ENCODE results near the gene ORAI2. TPM values are rescaled to one million over a fixed set of nuclear protein-coding genes. Genes with fewer than 3 reads are reported as not detected.

Gene ORAI2
- polyA plus RNA-seq (ENCODE audit: low read depth in 6 of 6) = 100 to 1,000 TPM; 236 to 340 (median 260) TPM

DNA sequence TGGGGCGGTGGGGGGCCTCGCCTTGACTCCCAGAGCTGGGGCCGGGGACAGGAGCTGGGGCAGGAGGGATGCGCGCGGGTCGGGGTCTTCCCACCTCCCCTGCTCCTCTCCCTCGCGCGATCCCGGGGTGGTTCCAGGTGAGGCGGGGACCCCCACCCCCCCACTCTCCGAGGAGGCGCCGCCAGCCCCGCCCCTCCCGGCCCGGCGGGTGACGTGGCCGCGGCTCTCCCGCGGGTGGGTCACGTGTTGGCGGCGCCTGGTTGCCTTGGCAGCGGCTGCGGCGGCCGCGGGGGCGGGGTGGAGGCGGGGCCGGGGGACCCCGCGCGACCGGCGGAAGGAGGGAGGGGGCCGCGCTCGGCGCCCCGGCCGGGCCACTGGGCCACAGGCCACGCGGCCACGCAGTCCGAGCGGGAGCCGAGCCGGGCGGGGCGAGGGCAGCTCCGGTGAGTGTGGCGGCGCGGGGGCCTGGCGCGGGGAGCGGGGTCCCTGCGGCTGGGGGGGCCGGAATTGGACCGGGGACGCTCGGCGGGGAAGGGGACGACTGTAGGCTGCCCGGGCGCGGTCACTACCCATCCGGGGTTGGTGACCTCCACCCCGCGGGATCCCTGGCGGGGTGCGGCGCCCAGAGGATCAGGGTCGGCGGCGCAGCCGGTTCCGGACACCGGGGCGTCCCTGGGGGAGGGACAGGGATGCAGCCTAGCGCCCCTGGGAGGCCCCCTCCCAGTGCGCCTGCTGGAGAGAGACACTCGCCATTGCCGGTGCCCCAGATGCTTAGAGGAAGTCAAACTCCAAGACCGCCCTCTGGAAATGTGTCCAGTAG lies at the start of gene ORAI2:
ORAI2 (plus strand) TSS at position 357 of the 820 bp plus-strand sequence. CDS start 5,382 bp downstream, outside the sequence.
- peaks cover 0 to 4% (median 0%) of the 10 kb centered on the region in 7 donors for H3K9me3 Mint-ChIP-seq
- H3K27ac Mint-ChIP-seq = peak within 1 kb of the TSS; percentile 95 to 100 (median 99)
- DNase-seq = peak; percentile 88
- peak within 1 kb of the TSS; percentile 88 to 99 (median 96) for H3K4me3 Mint-ChIP-seq
- peak; percentile 63 to 71 for ATAC-seq (ENCODE audit: low read depth in 2 of 2)
- H3K4me1 Mint-ChIP-seq = peaks cover 41 to 78% (median 62%) of the 10 kb centered on the region in 3 donors
- no peaks in the 10 kb centered on the region for H3K27me3 Mint-ChIP-seq
- H3K36me3 Mint-ChIP-seq = peaks cover 0 to 7% of the 10 kb centered on the region in 2 donors

DNA sequence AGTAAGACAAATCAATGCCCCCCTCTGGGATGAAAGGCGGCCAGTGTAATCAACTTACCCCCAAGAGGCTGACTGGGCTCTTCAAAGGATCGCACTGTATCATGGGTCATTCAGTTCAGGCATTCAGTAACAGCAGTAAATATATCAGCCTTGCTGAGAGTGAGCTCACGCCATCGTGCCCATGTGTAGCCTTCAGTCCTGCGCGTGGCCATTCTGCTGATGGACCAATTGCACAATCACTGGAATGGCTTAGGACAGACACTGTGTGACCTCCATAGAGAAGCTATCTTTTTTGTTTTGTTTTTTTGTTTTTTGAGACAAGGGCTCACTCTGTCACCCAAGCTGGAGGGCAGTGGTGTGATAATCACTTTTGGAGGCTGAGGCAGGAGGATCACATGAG lies 46.3 kb upstream of the ORAI2 start:
- H3K36me3 Mint-ChIP-seq = no peaks in the 10 kb centered on the region
- ATAC-seq (ENCODE audit: low read depth in 2 of 2) = no peak
- no peak overlapping the region for H3K27ac Mint-ChIP-seq
- H3K4me3 Mint-ChIP-seq = no peak overlapping the region
- no peak for DNase-seq
- H3K9me3 Mint-ChIP-seq = no peaks in the 10 kb centered on the region
- peaks cover 0 to 8% (median 6%) of the 10 kb centered on the region in 3 donors for H3K4me1 Mint-ChIP-seq
- no peaks in the 10 kb centered on the region for H3K27me3 Mint-ChIP-seq

DNA sequence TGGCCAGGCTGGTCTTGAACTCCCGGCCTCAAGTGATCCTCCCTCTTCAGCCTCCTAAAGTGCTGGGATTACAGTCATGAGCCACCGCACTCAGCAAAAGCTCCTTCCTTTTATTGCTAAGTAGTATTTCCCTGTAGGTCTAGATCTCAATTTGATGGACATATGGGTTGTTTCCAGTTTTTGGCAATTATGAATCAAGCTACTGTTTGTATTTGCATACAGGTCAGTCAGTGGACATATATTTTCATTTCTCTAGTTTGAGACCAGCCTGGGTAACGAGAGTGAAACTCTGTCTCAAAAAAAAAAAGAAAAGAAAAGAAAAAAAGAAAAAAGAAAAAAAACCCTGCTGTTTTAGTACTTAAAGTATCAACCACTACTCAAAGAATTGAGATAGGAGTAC lies 43.6 kb upstream of the ORAI2 start:
- DNase-seq = no peak
- H3K27me3 Mint-ChIP-seq = no peaks in the 10 kb centered on the region
- no peak overlapping the region for H3K4me3 Mint-ChIP-seq
- no peak for ATAC-seq (ENCODE audit: low read depth in 2 of 2)
- H3K9me3 Mint-ChIP-seq = no peaks in the 10 kb centered on the region
- H3K4me1 Mint-ChIP-seq = peaks cover 0 to 9% (median 9%) of the 10 kb centered on the region in 3 donors
- no peaks in the 10 kb centered on the region for H3K36me3 Mint-ChIP-seq
- peak overlapping the region in 2 of 6 donors; percentile 61 to 65 for H3K27ac Mint-ChIP-seq

DNA sequence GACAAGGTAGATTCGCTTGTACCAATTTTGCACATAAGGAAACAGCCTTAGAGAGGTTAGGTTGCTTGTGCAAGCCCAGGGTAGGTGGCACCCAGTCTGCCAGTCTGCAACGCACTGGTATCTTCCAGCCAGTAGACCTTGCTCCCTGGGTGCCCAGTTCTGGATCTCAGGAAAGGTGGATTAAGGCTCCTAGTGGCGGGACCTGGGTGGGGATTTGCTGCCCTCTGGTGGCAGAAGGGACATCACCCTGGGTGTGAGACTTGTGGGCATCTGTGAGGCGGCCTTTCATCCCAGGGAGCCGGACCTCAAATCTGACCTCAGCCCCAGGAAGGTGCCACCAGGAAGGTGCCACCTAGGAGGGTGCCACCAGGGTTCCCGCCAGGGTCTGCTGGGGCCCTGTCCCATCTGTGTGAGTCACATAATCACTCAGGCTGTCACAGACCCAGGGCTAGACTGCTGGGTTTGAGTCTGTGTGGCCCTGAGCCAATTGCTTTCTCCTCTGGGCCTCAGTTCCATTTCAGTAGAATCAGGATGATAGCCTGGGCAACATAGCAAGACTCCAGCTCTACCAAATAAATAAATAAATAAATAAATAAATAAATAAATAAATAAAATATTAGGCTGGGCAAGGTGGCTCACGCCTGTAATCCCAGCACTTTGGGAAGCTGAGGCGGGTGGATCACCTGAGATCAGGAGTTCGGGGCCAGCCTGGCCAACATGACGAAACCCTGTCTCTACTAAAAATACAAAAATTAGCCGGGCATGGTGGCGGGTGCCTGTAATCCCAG lies 42.5 kb upstream of the ORAI2 start:
- Mint-ChIP-seq H3K4me1 (peaks cover 3 to 19% (median 14%) of the 10 kb centered on the region in 3 donors), H3K36me3 (no peaks in the 10 kb centered on the region), H3K27me3 (no peaks in the 10 kb centered on the region), H3K4me3 (no peak overlapping the region), H3K9me3 (no peaks in the 10 kb centered on the region), H3K27ac (peak overlapping the region in 2 of 6 donors; percentile 18 to 42)
- ATAC-seq (ENCODE audit: low read depth in 2 of 2) (peak; percentile 64 to 76), DNase-seq (peak; percentile 65)

DNA sequence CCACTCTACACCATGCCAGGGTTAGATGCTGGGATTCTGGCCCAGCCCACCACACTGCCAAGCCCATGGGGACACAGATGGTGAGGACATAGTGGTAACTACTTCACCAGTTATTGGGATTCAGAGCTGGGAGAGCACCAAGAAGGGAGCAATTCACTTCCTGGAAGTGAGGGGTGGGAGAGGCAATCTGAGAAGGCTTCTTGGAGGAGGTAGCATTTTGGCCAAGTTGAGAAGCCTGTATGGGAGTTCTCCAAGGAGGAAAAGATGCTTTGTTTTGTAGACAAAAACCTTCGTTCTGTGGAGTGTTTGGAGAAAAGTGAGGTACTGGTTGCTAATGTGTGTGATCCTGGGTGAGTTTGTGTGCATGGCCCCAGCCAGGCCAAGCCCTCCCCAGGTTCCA lies 41.0 kb upstream of the ORAI2 start:
- H3K9me3 Mint-ChIP-seq = no peaks in the 10 kb centered on the region
- peak overlapping the region in 2 of 6 donors; percentile 90 to 93 for H3K27ac Mint-ChIP-seq
- no peaks in the 10 kb centered on the region for H3K36me3 Mint-ChIP-seq
- no peak for DNase-seq
- no peak for ATAC-seq (ENCODE audit: low read depth in 2 of 2)
- H3K27me3 Mint-ChIP-seq = no peaks in the 10 kb centered on the region
- peak overlapping the region in 1 of 8 donors; percentile 9 for H3K4me3 Mint-ChIP-seq
- H3K4me1 Mint-ChIP-seq = peaks cover 8 to 34% (median 27%) of the 10 kb centered on the region in 3 donors

DNA sequence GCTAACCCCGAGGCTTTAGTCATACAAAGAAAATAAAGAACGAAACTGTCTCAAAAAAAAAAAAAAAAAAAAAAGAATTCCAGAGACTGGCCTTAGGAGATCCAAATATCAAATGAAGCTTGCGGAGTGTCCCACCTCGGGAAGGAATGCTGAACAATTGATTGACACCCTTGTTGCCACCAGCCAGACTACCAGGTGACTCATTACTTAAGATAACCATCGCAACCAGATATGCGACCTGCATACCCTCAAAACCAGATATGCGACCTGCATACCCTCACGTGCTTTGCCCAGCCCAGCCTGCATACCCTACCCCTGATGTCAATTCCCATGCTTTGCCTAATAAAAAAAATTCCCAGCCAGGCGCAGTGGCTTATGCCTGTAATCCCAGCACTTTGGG lies 39.9 kb upstream of the ORAI2 start:
- H3K27ac Mint-ChIP-seq = peak overlapping the region in 1 of 6 donors; percentile 62
- H3K4me1 Mint-ChIP-seq = peaks cover 11 to 36% (median 31%) of the 10 kb centered on the region in 3 donors
- H3K9me3 Mint-ChIP-seq = no peaks in the 10 kb centered on the region
- H3K36me3 Mint-ChIP-seq = no peaks in the 10 kb centered on the region
- ATAC-seq (ENCODE audit: low read depth in 2 of 2) = no peak
- H3K27me3 Mint-ChIP-seq = no peaks in the 10 kb centered on the region
- H3K4me3 Mint-ChIP-seq = no peak overlapping the region
- DNase-seq = no peak

DNA sequence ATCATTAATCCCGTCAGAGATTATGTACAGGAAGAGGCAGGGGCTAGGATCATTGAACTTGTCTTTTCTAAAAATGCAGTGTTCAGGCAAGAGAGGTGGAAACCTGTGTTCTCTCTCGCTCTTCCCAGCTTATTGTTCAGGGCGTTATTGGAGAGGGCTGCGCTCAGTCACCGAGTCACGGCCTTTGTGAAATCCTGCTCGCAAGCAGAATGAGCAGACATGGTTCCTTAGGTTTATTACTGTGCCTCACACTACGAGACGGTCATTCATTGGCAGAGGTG lies 37.8 kb upstream of the ORAI2 start:
- H3K36me3 Mint-ChIP-seq = peaks cover 0 to 4% of the 10 kb centered on the region in 2 donors
- H3K27me3 Mint-ChIP-seq = no peaks in the 10 kb centered on the region
- H3K27ac Mint-ChIP-seq = peak overlapping the region; percentile 97 to 99 (median 99)
- no peaks in the 10 kb centered on the region for H3K9me3 Mint-ChIP-seq
- peaks cover 13 to 33% (median 27%) of the 10 kb centered on the region in 3 donors for H3K4me1 Mint-ChIP-seq
- ATAC-seq (ENCODE audit: low read depth in 2 of 2) = no peak
- peak overlapping the region; percentile 88 to 99 (median 97) for H3K4me3 Mint-ChIP-seq
- no peak for DNase-seq

DNA sequence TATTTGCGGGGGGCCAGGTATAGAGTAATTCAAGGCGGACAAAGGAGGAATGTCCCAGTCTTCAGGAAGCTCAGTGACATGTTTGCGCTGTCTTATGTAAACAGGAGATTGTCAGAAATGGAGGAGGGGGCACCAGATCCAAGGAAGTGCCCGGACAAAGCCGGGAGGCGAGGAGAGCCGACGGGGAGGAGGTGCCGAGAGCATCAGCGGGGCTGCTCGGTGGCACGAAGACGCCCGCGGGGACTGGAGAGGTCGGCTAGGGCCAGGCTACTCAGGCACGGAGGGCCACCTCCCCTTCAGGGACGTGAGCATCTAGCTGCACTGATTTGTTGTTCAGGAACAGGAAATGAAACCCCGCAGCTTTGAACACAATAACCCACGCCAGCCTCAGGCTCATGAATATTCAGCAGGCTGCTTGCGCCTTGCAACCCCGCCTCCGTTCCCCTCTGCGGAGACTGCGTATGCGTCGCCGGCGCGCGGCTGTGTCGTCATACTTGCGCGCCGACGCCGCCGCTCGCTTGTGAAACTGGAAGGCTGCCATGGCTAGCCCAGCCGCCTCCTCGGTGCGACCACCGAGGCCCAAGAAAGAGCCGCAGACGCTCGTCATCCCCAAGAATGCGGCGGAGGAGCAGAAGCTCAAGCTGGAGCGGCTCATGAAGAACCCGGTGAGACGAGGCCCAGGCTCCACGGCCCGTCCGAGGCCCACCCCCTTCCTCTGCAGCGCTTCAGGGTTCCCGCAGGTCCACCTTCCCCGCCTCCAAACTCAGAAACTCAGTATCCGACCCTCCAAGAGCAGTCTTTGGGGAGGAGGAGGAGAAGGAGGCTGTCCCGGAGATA lies 37.3 kb upstream of the ORAI2 start, which contains the start of gene PRKRIP1:
PRKRIP1 (plus strand) TSS at position 491 of the 837 bp plus-strand sequence; CDS start at position 540, 49 bp downstream.
- DNase-seq = peak; percentile 93
- peaks cover 0 to 7% of the 10 kb centered on the region in 2 donors for H3K36me3 Mint-ChIP-seq
- peaks cover 13 to 33% (median 27%) of the 10 kb centered on the region in 3 donors for H3K4me1 Mint-ChIP-seq
- H3K9me3 Mint-ChIP-seq = no peaks in the 10 kb centered on the region
- peak within 1 kb of the TSS; percentile 88 to 99 (median 97) for H3K4me3 Mint-ChIP-seq
- no peaks in the 10 kb centered on the region for H3K27me3 Mint-ChIP-seq
- peak within 1 kb of the TSS; percentile 97 to 99 (median 99) for H3K27ac Mint-ChIP-seq
- peak; percentile 99 for ATAC-seq (ENCODE audit: low read depth in 2 of 2)

DNA sequence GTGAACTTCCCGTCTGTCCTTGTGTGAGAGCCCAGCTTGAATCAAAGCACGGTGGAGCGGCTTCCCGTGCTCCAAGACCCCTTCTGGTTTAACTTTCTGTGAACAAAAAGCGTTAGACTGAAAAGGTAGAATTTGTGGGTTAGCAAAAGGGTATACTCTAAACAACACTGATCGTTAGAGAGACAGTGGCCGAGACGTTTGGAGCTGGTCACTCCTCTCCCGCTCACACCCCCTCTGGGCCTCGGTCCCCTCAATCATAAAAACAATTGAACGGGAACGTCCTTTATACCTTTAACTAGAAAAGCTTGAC lies 36.7 kb upstream of the ORAI2 start:
- no peak for ATAC-seq (ENCODE audit: low read depth in 2 of 2)
- Mint-ChIP-seq H3K27ac (peak overlapping the region; percentile 97 to 99 (median 99)), H3K4me3 (peak overlapping the region; percentile 88 to 99 (median 97)), H3K27me3 (no peaks in the 10 kb centered on the region), H3K4me1 (peaks cover 13 to 33% (median 27%) of the 10 kb centered on the region in 3 donors), H3K36me3 (peaks cover 0 to 8% of the 10 kb centered on the region in 2 donors), H3K9me3 (no peaks in the 10 kb centered on the region)
- DNase-seq = no peak

DNA sequence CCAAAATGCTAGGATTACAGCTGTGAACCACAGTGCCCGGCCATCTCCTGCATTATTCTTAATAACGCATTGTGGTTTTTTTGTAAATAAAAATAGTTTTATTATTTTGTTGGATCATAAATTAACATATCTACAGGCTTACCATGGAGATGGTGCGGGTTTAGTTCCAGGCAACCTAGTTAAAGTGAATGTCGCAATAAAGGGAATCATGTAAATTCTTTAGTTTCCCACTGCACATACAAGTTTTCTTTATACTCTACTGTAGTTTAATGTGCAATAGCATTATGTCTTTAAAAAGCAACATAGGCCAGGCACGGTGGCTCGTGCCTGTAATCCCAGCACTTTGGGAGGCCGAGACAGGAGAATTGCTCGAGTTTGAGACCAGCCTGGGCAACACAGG lies 34.8 kb upstream of the ORAI2 start:
- H3K27me3 Mint-ChIP-seq = no peaks in the 10 kb centered on the region
- H3K9me3 Mint-ChIP-seq = no peaks in the 10 kb centered on the region
- DNase-seq = no peak
- ATAC-seq (ENCODE audit: low read depth in 2 of 2) = no peak
- peaks cover 13 to 33% (median 22%) of the 10 kb centered on the region in 3 donors for H3K4me1 Mint-ChIP-seq
- H3K4me3 Mint-ChIP-seq = peak overlapping the region in 2 of 8 donors; percentile 41 to 99
- peak overlapping the region in 1 of 6 donors; percentile 42 for H3K27ac Mint-ChIP-seq
- H3K36me3 Mint-ChIP-seq = peaks cover 0 to 8% of the 10 kb centered on the region in 2 donors

DNA sequence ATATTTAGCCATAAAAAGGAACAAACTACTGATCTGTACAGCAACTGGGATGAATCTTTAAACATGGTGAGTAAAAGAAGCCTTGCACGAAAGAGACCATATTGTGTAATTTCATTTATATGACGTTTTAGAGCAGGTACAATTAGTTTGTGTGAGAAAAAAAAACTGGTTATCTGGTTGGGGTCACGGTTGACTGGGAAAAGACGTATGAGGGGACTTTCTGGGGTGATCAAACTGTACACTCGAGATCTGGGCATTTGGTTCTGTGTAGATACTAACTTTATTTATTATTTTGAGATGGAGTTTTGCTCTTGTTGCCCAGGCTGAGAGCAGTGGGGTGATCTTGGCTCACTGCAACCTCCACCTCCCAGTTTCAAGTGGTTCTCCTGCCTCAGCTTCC lies 33.0 kb upstream of the ORAI2 start:
- peaks cover 17 to 37% (median 29%) of the 10 kb centered on the region in 3 donors for H3K4me1 Mint-ChIP-seq
- H3K9me3 Mint-ChIP-seq = no peaks in the 10 kb centered on the region
- DNase-seq (no peak), ATAC-seq (ENCODE audit: low read depth in 2 of 2) (no peak)
- H3K27ac Mint-ChIP-seq = peak overlapping the region in 3 of 6 donors; percentile 10 to 84 (median 22)
- peak overlapping the region in 1 of 8 donors; percentile 22 for H3K4me3 Mint-ChIP-seq
- no peaks in the 10 kb centered on the region for H3K27me3 Mint-ChIP-seq
- H3K36me3 Mint-ChIP-seq = peaks cover 0 to 8% of the 10 kb centered on the region in 2 donors

DNA sequence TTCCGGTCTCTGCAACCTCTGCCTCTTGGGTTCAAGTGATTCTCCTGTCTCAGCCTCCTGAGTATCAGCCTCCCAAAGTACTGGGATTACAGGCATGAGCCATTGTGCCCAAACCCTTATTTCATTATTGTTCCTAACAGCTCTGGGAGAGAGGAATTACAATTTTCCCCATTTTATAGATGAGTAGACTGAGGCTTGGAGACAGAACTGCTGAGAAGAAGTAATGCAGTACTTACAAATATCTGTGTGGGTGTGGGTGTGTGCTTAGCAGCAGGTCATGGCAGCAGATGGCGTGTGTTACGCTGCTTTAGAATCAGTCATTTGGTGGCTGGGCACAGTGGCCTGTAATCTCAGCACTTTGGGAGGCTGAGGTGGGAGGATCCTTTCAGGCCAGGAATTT lies 29.8 kb upstream of the ORAI2 start:
- H3K36me3 Mint-ChIP-seq = peaks cover 0 to 14% of the 10 kb centered on the region in 2 donors
- H3K4me1 Mint-ChIP-seq = peaks cover 16 to 31% (median 22%) of the 10 kb centered on the region in 3 donors
- DNase-seq (no peak), ATAC-seq (ENCODE audit: low read depth in 2 of 2) (no peak)
- H3K4me3 Mint-ChIP-seq = peak overlapping the region in 1 of 8 donors; percentile 56
- peak overlapping the region in 2 of 6 donors; percentile 33 to 69 for H3K27ac Mint-ChIP-seq
- no peaks in the 10 kb centered on the region for H3K27me3 Mint-ChIP-seq
- no peaks in the 10 kb centered on the region for H3K9me3 Mint-ChIP-seq

All from naive B cell (primary cell).